Kidney glomerular epithelial cell (primary cell): ENCODE results near the gene PRR12.
"Not testable (repeated sequence)": the region's sequence is repeated elsewhere in the genome, so short reads cannot be mapped to it uniquely, and the experiment has no call there.

ENCODE experiments used
- DNase-seq: peaks from one replicate; lab custom pipeline; 2025; lab: John Stamatoyannopoulos, UW

Gene PRR12

DNA sequence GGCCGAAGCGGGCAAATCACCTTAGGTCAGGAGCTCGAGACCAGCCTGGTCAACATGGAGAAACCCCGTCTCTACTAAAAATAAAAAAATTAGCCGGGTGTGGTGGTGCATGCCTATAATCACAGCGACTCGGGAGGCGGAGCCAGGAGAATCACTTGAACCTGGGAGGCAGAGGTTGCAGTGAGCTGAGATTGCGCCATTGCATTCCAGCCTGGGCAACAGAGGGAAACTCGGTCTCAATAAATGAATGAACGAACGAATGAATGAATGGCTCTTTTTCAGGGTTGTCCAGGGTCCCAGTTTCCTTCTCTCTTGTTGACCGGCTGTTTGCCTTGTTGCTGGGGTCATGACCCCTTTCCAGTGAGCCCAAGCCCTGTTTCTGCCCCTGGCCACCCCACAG is 26.9 kb downstream of the PRR12 start:
- not testable (repeated sequence) for DNase-seq

DNA sequence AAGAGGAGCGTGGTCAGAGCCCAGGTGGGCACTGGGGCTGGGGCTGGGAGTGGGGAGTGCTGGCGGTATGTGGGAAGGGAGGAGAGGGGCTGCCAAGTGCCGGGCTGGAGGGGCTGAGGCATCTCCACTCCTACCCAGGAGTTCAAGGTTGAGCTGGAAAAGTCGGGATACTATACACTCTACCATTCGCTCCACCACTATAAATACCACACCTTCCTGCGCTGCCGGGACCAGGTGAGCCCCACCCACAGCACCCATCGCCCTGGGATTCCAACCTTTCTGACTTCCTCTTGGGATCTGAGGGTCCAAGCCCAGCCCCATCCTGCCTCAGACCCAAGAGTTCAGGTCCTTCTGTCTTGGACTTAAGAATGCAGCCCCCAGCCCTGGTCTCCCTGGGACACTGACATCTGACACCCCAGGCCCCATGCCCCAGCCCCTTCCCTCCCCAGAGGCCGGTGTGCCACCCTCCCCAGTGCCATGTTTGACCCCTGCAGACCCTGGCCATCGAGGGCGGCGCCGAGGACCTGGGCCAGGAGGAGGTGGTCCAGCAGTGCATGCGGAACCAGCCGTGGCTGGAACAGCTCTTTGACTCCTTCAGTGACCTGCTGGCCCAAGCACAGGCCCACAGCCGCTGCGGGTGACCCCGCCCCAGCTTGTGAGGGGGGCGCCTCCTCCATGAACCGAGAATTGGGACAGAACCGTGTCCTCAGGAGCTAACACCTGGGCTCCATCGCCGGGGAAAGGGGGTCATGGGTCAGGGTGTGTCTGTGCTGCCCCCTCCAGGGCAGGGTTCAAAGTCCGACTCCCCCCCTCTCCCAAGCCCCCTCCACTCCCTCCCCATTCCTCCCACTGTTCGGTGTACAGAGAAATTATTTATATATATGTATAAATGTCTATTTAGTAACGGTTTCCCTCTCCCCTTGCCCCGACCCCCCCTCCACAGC is 34.3 kb downstream of the PRR12 start:
- DNase-seq: no peak

DNA sequence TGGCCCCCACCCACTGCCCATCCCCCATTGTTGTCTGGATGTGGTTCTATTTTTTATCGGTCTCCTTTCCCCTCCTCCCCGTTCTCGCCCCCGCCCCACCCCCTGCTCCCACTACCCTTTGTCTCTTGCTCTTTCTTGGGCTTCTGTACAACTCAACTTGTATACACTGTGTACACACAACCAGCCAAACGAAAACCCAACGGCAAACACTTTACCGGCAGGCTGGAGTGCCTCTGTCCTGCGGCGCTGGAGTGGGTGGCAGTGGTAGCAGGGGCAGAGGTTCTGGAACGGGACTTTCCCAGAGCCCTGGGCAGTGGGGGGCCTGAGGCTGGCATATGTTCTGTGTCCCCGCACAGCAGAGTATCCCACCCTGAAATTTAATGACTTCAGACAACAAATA is 35.2 kb downstream of the PRR12 start:
- DNase-seq: no peak

DNA sequence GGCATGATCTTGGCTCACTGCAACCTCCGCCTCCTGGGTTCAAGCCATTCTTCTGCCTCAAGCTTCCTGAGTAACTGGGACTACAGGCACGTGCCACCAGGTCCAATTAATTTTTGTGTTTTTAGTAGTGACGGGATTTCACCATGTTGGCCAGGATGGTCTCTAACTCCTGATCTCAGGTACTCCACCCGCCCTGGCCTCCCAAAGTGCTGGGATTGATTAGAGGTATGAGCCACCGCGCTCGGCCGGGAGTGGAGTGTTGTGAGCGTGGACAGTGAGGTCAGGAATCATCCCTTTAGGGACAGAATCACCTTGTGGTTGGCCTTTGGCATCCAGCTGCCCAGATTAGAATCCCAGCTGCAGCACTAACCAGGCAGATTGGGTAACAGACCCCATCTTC is 38.7 kb downstream of the PRR12 start:
- DNase-seq: no peak

DNA sequence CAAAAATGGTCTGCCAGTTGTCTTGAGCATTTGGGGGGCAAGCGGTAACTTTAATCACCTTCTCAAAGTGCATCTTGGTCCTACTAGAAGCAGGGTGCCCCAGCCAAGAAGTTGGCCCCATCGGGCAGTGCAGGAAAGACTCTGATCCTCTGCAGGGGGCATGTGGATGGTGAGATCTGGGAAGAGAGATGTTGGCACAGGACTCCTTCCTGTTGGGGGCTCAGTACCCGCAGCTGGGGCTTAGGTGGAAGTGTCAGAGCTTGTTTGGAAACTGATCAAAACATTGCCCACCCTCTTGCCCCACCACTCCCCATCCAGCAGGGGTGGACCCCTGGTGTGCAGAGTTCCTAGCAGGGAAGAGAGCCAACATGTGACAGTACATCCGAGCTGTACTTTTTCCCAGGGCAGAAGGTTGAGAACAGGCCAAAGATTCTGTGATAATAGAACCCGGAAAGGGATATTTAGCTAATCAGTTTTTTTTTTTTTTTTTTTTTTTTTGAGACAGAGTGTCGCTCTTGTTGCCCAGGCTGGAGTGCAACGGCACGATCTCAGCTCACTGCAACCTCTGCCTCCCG is 40.1 kb downstream of the PRR12 start:
- DNase-seq: no peak

DNA sequence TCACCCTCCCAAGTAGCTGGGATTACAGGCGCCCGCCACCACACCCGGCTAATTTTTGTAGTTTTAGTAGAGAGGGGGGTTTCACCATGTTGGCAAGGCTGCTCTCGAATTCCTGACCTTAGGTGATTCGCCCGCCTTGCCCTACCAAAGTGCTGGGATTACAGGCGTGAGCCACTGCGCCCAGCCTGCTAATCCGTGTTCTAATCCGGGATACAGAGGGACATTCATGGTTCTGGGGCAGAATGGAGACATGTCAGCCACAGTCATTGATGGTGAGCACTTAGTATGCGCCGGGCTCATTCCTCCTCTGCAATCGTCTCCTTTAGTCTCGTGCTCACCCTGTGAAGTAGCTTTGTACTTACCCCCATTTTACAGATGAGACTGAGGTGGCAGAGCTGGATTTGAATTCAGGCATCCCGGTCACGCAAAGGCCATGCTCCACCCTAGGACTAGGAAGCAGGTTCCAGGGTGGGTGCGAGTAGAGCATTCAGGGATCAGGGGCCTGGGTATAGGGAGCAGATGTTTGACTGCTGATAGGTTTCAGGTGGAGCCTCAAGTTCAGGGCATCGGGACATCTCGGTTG is 40.7 kb downstream of the PRR12 start:
- DNase-seq: no peak

DNA sequence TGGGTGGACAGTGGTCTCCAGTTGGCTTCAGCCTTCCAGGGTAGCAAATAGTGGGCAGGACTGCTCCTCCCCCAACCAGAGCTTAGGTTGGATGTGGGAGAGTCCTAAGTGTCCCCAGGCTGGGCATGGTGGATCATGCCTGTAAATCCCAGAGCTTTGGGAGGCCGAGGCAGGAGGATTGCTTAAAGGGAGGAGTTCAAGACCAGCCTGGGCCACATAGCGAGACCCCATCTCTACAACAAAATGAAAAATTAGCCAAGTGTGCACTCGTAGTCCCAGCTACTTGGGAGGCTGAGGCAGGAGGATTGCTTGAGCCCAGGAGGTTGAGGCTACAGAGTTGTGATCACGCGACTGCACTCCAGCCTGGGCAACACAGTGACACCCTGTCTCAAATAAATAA is 41.6 kb downstream of the PRR12 start:
- no peak for DNase-seq

DNA sequence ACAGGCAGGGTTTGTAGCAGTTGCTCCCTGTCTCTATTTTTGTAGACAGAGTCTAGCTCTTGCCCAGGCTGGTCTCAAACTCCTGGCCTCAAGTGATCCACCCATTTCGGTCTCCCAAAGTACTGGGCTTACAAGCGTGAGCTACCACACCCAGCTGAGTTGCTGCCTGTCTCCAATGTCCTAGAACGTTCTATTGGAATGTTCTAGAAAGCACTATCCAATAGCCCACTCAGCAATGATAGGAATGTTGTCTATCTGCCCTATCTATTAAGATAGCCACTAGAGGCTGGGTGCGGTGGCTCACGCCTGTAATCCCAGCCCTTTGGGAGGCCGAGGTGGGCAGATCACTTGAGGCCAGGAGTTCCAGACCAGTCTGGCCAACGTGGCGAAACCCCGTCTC is 42.3 kb downstream of the PRR12 start:
- DNase-seq: not testable (repeated sequence)

DNA sequence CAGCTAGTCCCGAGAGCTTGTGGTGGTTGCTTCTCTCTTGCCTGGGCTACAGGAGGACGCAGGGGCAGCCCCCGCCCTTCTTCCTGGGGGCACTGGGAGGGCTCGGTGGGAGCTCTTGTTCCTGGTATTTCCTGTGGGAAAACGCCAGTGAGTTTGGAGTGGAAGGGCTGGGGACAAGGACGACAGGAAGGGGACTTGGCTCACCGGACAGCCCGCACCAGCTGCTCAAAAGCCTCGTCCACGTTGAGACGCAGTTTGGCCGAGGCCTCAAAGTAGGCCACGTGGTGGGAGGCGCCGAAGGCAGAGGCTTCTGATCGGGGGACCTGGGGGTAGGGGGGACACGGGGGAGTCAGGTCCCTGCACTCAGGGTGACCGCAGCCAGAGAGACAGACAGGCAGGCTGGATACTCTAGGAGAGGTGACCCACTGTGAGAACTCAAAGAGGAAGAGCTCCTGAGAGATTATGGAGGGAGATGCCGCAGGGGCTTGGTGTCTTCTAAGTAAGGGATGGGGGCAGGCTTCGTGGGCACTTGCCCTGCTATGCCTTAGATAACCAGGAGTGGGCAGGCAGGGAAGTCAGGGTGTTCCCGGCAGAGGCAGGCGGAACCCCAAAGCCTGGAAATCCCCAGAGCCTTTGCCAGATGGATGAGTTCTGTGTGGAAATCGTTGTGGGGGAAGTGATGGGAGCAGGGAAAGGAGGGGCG is 44.7 kb downstream of the PRR12 start:
- DNase-seq: no peak

DNA sequence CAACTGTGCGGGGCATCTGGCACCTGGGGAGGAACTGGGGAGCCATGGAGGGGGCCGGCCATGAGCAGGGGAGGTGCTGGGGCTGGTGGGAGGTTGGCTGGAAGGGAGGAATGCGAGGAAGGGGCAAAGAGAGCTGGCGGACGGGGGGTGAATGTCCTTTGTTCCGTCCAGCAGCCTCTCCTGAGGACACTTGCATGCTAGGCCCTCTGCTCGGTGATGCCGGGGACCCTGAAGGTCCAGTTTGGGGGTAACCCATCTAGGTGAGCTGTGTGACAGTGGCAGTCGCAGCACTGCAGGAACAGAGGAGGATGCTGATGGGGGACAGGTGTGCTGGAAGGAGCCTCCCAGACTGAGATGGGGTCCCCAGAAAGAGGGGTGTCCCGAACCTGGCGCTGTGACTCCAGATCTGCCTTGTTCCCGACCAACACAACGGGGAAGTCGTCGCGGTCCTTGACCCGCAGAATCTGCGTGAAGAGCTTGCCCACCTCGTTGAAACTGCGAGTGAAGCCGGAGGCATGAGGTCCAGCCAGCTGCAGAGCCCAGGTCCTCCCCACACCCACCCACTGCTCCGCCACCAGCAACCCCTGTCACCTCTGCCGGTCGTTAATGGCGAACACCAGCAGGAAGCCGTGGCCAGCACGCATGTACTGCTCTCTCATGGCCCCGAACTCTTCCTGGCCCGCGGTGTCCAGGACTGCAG is 45.4 kb downstream of the PRR12 start:
- DNase-seq: no peak

DNA sequence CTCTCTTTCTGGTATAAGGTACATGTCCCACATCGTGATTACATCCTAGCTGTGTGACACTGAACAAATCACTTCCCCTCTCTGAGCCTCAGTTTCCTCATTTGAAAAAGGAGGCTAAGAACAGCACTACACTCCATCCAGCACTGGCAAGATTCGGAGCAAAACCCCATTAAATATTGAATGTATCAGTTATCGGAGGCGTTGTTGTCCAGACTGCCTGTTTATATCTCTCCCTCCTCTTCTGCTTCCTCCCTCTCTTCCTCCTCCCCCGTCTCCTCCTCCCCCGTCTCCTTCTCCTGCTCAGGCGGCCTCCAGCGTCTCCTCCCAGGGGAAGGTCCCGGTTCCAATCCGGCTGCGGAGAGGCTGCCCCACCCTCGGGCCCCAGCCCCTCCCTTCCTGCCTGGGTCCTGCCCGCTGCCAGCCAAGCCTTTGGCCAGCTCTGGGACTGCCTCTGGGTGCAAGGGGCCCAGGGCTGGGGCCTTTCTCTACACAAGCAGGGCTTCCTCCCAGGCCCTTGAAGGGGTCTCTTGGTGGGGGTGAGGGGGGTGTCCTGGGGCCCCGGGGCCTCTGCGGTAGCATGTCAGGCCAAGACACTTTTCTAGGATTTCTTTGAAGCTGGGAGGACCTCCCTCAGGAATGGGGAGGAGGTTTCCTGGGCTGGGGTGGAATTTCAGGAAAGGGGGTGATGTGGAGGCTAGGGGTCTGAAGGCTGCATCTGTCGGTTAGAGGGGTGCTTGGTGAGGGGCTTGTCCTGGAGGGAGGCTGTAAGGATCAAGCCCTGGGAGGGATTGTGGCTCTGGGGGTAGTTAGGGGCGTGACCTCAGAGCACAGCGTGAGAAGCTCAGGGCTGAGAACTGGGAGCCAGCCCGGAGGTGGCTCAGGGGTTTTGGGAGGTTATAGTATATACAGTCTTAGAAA is 47.1 kb downstream of the PRR12 start:
- peak; percentile 39 for DNase-seq

DNA sequence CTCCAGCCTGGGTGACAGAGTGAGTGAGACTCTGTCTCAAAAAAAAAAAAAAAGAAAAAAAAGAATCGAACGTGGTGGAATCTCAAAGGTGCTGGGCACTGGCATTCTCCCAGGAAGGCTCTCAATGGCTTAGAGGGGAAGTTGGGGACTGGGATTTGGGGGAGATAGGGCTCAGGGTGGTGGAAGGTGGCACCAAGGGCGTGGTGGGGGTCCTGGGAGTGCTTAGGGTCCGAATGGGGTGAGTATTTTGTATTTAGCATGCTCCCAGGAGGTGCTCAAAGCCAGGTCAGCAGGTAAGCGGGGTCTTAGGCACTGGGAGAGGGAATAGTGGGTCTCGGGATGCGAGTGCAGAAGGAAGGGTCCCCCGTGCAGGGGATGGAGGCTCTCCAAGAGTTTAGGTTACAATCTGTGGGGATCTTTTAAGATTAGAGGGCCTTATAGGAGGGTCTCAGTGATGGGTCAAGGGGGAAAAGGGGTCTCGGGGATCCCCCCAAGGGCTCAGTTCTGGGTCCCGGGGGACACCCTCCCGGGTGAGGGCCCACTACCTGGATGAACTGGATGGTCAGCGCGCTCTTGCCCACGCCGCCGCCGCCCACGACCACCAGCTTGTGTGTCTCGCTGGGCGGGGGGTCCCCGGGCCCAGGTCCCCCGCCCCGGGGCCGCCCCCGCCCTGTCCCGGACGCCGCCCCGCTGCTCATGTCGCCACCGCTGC is 48.6 kb downstream of the PRR12 start:
- DNase-seq: no peak

DNA sequence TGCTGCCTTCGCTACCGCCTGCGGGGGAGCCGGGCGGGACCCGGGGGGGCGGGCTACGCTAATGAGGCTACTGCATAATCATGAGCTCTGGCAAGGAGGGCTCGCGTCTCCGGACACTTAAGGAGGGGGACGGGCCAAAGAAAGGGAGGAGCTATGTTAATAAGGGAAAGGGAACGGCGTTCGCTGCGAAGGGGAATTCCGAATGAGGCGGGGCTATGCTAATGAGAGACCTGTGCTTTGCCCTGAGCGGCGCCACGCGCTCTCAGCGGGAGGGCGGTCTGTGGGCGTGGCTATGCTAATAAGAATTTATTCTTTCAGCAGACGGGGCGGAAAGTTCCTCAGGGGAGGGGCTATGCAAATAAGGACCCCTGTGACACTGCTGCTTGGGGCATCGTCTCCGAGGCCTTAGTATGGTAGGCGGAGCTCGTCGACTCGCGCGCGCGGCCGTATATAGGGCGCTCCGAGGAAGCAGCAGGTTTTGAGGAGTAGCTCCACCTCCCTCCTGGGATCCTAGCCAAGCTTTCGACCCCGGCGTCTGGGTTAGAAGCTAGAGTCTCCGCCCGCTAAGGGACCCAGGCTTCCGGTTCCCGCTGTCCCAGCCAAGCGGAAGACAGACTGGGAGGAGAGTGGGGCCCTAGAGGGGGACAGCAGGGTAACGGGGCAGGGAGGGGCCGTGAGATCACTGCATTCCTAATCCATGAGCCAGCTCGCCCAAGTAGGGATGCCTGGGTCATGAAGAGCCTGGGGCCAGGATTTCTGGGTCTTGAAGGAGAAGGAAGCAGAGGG is 49.3 kb downstream of the PRR12 start, which contains the start of gene RRAS:
Gene RRAS, minus strand, starts transcription at position 31 of the 786 bp plus-strand sequence. CDS start 45 bp downstream, outside the sequence.
- DNase-seq: peak; percentile 100

DNA sequence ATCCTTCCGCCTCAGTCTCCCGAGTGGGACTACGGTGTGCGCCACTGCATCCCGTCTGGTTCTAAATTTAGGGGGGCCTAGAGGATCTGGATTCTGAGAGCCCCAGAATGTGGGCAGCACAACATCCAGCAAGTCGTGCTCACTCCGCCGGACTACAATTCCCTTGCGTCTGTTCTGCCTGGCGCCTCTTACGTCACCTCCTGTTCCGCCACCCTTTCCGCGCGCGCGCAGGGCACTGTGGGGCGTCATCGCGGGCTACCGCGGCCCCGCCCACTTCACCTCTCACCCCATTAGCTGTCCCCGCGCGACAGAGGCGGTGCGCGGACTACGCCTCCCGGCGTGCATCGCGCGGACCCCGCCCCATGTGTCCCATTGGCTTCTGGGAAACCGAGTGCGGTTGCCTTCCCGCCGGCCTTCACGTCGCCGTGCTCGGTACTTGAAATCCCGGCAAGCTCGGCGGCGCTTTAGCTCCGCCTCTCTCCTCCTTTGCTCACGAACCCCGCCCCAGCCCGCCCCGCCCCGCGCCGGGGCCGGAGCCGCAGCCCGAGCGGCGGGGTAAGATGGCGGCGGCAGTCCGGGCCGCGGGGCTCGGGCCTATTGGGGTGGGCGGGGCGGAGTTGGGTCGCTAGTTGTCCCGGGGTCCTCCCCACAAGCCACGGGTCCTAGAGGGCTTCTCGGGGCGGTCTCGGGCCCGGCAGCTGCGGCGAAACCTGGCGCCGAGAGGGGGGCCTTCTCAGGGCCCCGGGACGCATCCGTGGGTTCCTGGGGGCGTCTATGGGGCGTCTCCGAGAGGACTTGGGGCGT is 50.9 kb downstream of the PRR12 start, which contains the start of gene SCAF1:
Gene SCAF1, plus strand, starts transcription at position 522 of the 804 bp plus-strand sequence. CDS start 2,818 bp downstream, outside the sequence.
- DNase-seq: peak; percentile 98

DNA sequence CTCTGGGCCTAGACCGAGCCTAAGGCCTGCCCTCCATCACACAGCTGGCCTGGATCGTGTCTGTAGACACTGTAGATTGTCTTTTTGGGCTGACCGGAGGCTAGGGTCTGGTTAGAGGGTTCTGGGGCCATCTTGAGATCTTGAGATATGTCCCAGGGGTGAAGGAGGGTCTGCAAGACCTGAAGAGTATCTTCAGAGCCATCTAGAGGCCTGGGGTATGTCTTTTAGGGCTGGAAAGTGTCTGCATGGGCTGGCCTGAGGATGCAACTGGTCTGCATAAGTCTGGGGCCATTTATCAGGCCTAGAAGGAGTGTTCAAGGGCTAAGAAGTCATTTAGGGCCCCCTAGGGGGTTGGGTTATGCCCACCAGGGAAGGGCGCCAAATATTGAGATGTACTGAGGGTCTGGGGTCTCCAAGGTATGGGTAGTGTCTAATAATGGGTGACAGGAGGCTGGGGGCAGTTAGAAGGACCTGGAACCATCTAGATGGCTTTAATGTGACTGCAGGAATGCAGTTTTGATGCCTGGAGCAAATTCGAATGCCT is 51.6 kb downstream of the PRR12 start:
- no peak for DNase-seq

DNA sequence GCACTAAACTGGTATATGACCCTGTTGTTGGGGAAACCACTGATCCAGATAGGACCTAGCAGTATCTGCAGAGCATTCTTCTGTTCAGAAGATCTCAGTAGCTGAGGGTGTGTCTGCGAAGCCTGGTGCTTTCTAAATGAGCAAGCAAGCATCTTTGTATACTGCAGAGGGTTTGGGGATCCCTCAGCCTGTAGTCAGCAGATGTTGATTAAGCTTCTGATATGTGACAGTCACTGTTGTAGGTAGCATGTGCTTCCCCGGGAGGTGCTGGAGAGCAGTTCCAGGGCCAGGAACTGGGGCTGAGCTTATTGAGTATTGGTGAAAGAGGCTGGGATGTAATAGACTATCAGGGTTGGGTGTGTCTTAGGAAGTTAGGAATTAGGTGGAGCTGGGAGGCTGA is 52.5 kb downstream of the PRR12 start:
- no peak for DNase-seq

DNA sequence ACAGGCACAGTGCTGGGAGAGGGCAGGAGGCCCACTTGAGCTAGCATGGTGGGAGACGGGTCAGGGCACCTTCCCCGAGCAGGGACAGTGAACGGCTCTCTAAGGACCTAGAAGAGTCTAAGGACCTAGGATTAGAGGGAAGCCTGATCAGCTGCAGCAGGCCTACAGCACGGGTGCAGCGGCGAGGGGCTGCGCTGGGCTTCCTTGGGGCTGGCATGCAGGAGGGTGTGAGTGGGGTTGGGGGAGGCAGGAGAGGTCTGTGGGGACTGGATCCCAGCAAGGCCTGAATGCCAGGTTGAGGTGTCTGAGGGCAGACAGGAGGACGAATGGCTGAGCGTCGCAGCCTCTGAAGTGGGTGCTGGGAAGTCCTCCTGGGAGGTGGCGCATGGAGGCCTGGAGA is 54.6 kb downstream of the PRR12 start:
- DNase-seq: no peak

DNA sequence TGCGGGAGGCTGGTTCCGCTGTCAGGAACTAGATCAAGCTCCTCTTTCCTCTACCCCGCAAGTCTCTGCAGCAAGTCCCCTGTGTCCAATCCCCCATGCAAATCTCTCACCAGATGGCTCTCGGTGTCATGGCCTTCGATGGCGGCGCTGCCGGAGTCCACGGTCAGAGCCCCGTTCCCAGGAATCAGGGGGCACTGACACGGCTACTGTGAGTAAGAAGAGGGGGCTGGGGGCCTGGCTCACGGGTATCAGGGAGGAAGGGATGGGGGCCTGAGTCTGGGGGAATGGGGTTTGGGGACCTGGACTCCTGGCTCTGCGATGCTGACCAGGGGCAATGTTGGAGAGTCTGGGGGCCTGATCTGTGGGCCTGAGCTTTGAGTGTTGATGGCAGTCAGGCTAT is 55.0 kb downstream of the PRR12 start:
- no peak for DNase-seq
